Smooth muscle cell (in vitro differentiated cells): Measurements from ENCODE around the gene NKX3-2. TPM values are rescaled to one million over a fixed set of nuclear protein-coding genes. Genes with fewer than 3 reads are reported as not detected.

Experiments used
- DNase-seq: peaks from one replicate; lab custom pipeline; 2025; ENCODE audit not compliant: unreplicated experiment; lab: John Stamatoyannopoulos, UW
- H2AFZ ChIP-seq: fragments of 200-600 bp; sonication (generic); 2 replicates; pipeline ENCODE4 v1.6.0; 2016; ENCODE audit warnings: antibody characterized with exemption, low read depth, mild to moderate bottlenecking
- H3F3A ChIP-seq: fragments of 200-600 bp; sonication (generic); 2 replicates; pipeline ENCODE4 v1.6.0; 2017; ENCODE audit warnings: antibody characterized with exemption, low read depth
- H3K27ac ChIP-seq: fragments of 200-600 bp; sonication (generic); 2 replicates; pipeline ENCODE4 v1.5.1; 2016; ENCODE audit warnings: low read depth, mild to moderate bottlenecking
- H3K27me3 ChIP-seq: fragments of 200-600 bp; sonication (generic); 2 replicates; pipeline ENCODE4 v1.6.1; 2016; ENCODE audit warnings: low read depth, mild to moderate bottlenecking
- H3K36me3 ChIP-seq: fragments of 200-600 bp; sonication (generic); 2 replicates; pipeline ENCODE4 v1.5.1; 2016; ENCODE audit warnings: low read depth
- H3K4me1 ChIP-seq: fragments of 200-600 bp; sonication (generic); 2 replicates; pipeline ENCODE4 v1.5.1; 2016; ENCODE audit warnings: low read depth
- H3K4me2 ChIP-seq: fragments of 200-600 bp; sonication (generic); 2 replicates; pipeline ENCODE4 v1.6.0; 2016; ENCODE audit warnings: mild to moderate bottlenecking
- H3K4me3 ChIP-seq: fragments of 200-600 bp; sonication (generic); 2 replicates; pipeline ENCODE4 v1.5.1; 2016; ENCODE audit warnings: mild to moderate bottlenecking
- H3K79me2 ChIP-seq: fragments of 200-600 bp; sonication (generic); 2 replicates; pipeline ENCODE4 v1.6.0; 2016; ENCODE audit warnings: low read depth, mild to moderate bottlenecking
- H3K9ac ChIP-seq: fragments of 200-600 bp; sonication (generic); 2 replicates; pipeline ENCODE4 v1.6.0; 2016; ENCODE audit warnings: low read depth
- H3K9me3 ChIP-seq: fragments of 200-600 bp; sonication (generic); replicated peaks from 2 replicates; pipeline ENCODE4 v1.5.1; 2016; ENCODE audit warnings: low read depth
- H4K20me1 ChIP-seq: fragments of 200-600 bp; sonication (generic); 2 replicates; pipeline ENCODE4 v1.6.0; 2016; ENCODE audit warnings: low read depth
- WGBS: methylation state at CpG from one replicate; pipeline ENCODE4 v1.1.7; 2016; ENCODE audit warnings: low lambda C conversion rate; 5-methylcytosine and 5-hydroxymethylcytosine counted together
- polyA plus RNA-seq: library from polyadenylated mRNA; unstranded; fragments of >200 nt; fragmentation: Nextera tagmentation; extraction: Ambion mirVana; gene quantifications from 2 replicates; pipeline ENCODE4 v1.2.1, GENCODE V29; 2016
- total RNA-seq: library from RNA; depleted of rRNA; stranded (reverse); fragments of >200 nt; gene quantifications from 2 replicates; pipeline ENCODE4 v1.2.3, GENCODE V29; 2014
- TF ChIP-seq, protein P1 (sequence below): fragments of 200-600 bp; sonication (generic); IDR thresholded peaks from 2 replicates; pipeline ENCODE4 v1.5.1; 2017; ENCODE audit warnings: borderline replicate concordance, mild to moderate bottlenecking, antibody characterized with exemption; ENCODE audit not compliant: insufficient read depth, poor library complexity, severe bottlenecking

Gene NKX3-2
- total and polyA plus RNA-seq, 2 experiments from 2014 or later = 3.6 to 6.7 TPM

DNA sequence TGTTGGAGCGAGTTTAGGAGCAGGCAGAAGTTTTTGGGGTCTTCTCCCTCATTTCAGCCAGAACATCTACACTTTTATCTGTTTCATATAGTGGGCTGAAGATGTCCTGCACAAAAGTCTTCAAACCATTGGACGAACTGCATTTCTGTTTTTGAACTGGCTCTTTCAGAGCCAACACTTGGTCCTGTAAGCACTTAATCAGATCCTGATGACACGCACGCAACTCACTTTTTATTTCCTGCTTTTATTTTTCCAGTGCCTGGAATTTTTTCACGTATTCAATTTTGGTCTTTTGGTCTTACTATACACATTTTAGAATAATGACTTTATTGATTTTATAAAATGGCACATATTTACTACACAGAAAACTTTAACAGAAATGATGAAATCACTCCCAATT, 40.2 kb upstream of the NKX3-2 start:
- Histone ChIP-seq H3K9me3 (no peaks in the 10 kb centered on the region), H3K4me2 (no peak overlapping the region), H3K9ac (no peak overlapping the region), H3K27ac (no peak overlapping the region), H4K20me1 (no peaks in the 10 kb centered on the region), H3F3A (no peaks in the 10 kb centered on the region), H3K36me3 (peaks cover 42% of the 10 kb centered on the region), H3K4me1 (no peaks in the 10 kb centered on the region), H3K4me3 (no peak overlapping the region), H3K79me2 (no peaks in the 10 kb centered on the region), H3K27me3 (no peaks in the 10 kb centered on the region), H2AFZ (no peak overlapping the region)
- TF ChIP-seq, protein P1, sequence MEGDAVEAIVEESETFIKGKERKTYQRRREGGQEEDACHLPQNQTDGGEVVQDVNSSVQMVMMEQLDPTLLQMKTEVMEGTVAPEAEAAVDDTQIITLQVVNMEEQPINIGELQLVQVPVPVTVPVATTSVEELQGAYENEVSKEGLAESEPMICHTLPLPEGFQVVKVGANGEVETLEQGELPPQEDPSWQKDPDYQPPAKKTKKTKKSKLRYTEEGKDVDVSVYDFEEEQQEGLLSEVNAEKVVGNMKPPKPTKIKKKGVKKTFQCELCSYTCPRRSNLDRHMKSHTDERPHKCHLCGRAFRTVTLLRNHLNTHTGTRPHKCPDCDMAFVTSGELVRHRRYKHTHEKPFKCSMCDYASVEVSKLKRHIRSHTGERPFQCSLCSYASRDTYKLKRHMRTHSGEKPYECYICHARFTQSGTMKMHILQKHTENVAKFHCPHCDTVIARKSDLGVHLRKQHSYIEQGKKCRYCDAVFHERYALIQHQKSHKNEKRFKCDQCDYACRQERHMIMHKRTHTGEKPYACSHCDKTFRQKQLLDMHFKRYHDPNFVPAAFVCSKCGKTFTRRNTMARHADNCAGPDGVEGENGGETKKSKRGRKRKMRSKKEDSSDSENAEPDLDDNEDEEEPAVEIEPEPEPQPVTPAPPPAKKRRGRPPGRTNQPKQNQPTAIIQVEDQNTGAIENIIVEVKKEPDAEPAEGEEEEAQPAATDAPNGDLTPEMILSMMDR = no peak
- WGBS = 95% methylated on average over 4 of the region's 5 CpGs
- no peak for DNase-seq

- Histone ChIP-seq H3K36me3 (peaks cover 41% of the 10 kb centered on the region), H3K9me3 (no peaks in the 10 kb centered on the region), H3K9ac (no peak overlapping the region), H3K27me3 (no peaks in the 10 kb centered on the region), H3K4me2 (no peak overlapping the region), H2AFZ (no peak overlapping the region), H3K4me3 (no peak overlapping the region), H3K27ac (no peak overlapping the region), H4K20me1 (no peaks in the 10 kb centered on the region), H3F3A (no peaks in the 10 kb centered on the region), H3K79me2 (no peaks in the 10 kb centered on the region), H3K4me1 (no peaks in the 10 kb centered on the region)
- 98% methylated on average over 2 of the region's 2 CpGs for WGBS
- no peak for DNase-seq
- TF ChIP-seq, protein P1 = no peak
These were observed 35.7 kb upstream of the NKX3-2 start for GRCh38 chr4:13580036-13580435.

GRCh38 chr4:13577660-13578059, 33.4 kb upstream of the NKX3-2 start:
- Histone ChIP-seq H3K4me2 (no peak overlapping the region), H3K79me2 (no peaks in the 10 kb centered on the region), H3K4me1 (no peaks in the 10 kb centered on the region), H3K27ac (no peak overlapping the region), H3K9me3 (no peaks in the 10 kb centered on the region), H3K27me3 (no peaks in the 10 kb centered on the region), H2AFZ (no peak overlapping the region), H3F3A (no peaks in the 10 kb centered on the region), H4K20me1 (no peaks in the 10 kb centered on the region), H3K4me3 (no peak overlapping the region), H3K9ac (no peak overlapping the region), H3K36me3 (peaks cover 42% of the 10 kb centered on the region)
- DNase-seq = no peak
- WGBS = 100% methylated on average over 3 of the region's 3 CpGs
- TF ChIP-seq, protein P1 = no peak

- Histone ChIP-seq H3K36me3 (peaks cover 22% of the 10 kb centered on the region), H3K9me3 (no peaks in the 10 kb centered on the region), H3K4me1 (no peaks in the 10 kb centered on the region), H3F3A (peaks cover 9% of the 10 kb centered on the region), H3K27me3 (no peaks in the 10 kb centered on the region), H3K79me2 (no peaks in the 10 kb centered on the region), H3K4me2 (no peak overlapping the region), H3K27ac (no peak overlapping the region), H3K4me3 (no peak overlapping the region), H2AFZ (no peak overlapping the region), H4K20me1 (no peaks in the 10 kb centered on the region), H3K9ac (no peak overlapping the region)
- TF ChIP-seq, protein P1 = no peak
- WGBS = 100% methylated on average over 2 of the region's 2 CpGs
- DNase-seq = no peak
These were observed 26.6 kb upstream of the NKX3-2 start for GRCh38 chr4:13570916-13571315.
